ENCODE results near the gene CAPRIN1.

Gene CAPRIN1

GRCh38 chr11:34051349-34052035, at the start of gene CAPRIN1:
CAPRIN1 (plus strand) TSS chr11:34051731; CDS start chr11:34052421, 690 bp downstream.
- in situ Hi-C loops (cut with HindIII; ENCODE audit: low sequenced_read_pairs), result no loop called here

GRCh38 chr11:34002420-34002819, 49.1 kb upstream of the CAPRIN1 start:
- in situ Hi-C loops (cut with HindIII; ENCODE audit: low sequenced_read_pairs), result no loop called here

- in situ Hi-C loops (cut with HindIII; ENCODE audit: low sequenced_read_pairs), result no loop called here
Observed at GRCh38 chr11:34004236-34004635, 47.3 kb upstream of the CAPRIN1 start.

GRCh38 chr11:34006876-34007275, 44.7 kb upstream of the CAPRIN1 start:
- in situ Hi-C loops (cut with HindIII; ENCODE audit: low sequenced_read_pairs), result no loop called here

GRCh38 chr11:34012734-34013133, 38.8 kb upstream of the CAPRIN1 start:
- in situ Hi-C loops (cut with HindIII; ENCODE audit: low sequenced_read_pairs), result no loop called here

- in situ Hi-C loops (cut with HindIII; ENCODE audit: low sequenced_read_pairs), result no loop called here
Observed at GRCh38 chr11:34013898-34014571, 37.5 kb upstream of the CAPRIN1 start.

- in situ Hi-C loops (cut with HindIII; ENCODE audit: low sequenced_read_pairs), result no loop called here
Observed at GRCh38 chr11:34021977-34022735, 29.4 kb upstream of the CAPRIN1 start.

- in situ Hi-C loops (cut with HindIII; ENCODE audit: low sequenced_read_pairs), result no loop called here
Observed at GRCh38 chr11:34026432-34026831, 25.1 kb upstream of the CAPRIN1 start.

- in situ Hi-C loops (cut with HindIII; ENCODE audit: low sequenced_read_pairs), result no loop called here
Observed at GRCh38 chr11:34027516-34028408, 23.8 kb upstream of the CAPRIN1 start.

GRCh38 chr11:34028425-34028824, 23.1 kb upstream of the CAPRIN1 start:
- in situ Hi-C loops (cut with HindIII; ENCODE audit: low sequenced_read_pairs), result no loop called here

GRCh38 chr11:34029176-34029575, 22.4 kb upstream of the CAPRIN1 start:
- in situ Hi-C loops (cut with HindIII; ENCODE audit: low sequenced_read_pairs), result no loop called here

- in situ Hi-C loops (cut with HindIII; ENCODE audit: low sequenced_read_pairs), result no loop called here
Observed at GRCh38 chr11:34030382-34030781, 21.1 kb upstream of the CAPRIN1 start.

- in situ Hi-C loops (cut with HindIII; ENCODE audit: low sequenced_read_pairs), result no loop called here
Observed at GRCh38 chr11:34033399-34033798, 18.1 kb upstream of the CAPRIN1 start.

- in situ Hi-C loops (cut with HindIII; ENCODE audit: low sequenced_read_pairs), result no loop called here
Observed at GRCh38 chr11:34034053-34034452, 17.5 kb upstream of the CAPRIN1 start.

GRCh38 chr11:34036456-34036855, 15.1 kb upstream of the CAPRIN1 start:
- in situ Hi-C loops (cut with HindIII; ENCODE audit: low sequenced_read_pairs), result no loop called here

- in situ Hi-C loops (cut with HindIII; ENCODE audit: low sequenced_read_pairs), result no loop called here
Observed at GRCh38 chr11:34037016-34037415, 14.5 kb upstream of the CAPRIN1 start.

- in situ Hi-C loops (cut with HindIII; ENCODE audit: low sequenced_read_pairs), result no loop called here
Observed at GRCh38 chr11:34040571-34040970, 11.0 kb upstream of the CAPRIN1 start.

- in situ Hi-C loops (cut with HindIII; ENCODE audit: low sequenced_read_pairs), result no loop called here
Observed at GRCh38 chr11:34044664-34045485, 6.7 kb upstream of the CAPRIN1 start.

- in situ Hi-C loops (cut with HindIII; ENCODE audit: low sequenced_read_pairs), result no loop called here
Observed at GRCh38 chr11:34049028-34049427, 2.5 kb upstream of the CAPRIN1 start.

Data from DLD1 (cell line).